ENCODE data around the gene HERPUD1.

DNA sequence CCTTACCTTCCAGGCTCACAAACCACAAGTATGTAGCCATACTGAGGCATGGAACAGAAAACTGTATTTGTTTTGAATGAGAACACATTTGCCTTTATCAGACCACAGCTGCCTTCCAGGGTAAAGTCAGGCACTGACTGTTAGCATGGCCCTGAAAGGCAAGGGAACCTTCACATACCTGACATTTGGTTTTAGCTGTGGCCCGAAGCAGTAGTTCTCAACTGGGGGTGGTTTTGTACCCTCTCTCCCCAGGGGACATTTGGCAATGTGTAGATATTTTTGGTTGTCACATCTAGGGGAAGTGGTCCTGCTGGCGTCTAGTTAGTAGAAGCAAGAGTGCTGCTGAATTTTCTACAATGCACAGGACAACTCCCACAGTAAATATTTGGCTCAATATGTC lies 9.2 kb downstream of the HERPUD1 start:
- TF ChIP-seq NR2C2 (CRISPR knock-in tag; IDR thresholded peaks at IDR 0.05) (no peak), ZNF138 (CRISPR knock-in tag; conservative IDR thresholded peaks at IDR 0.05) (no peak), CTCF (IDR thresholded peaks at IDR 0.05) (no peak), USF2 (CRISPR knock-in tag; IDR thresholded peaks at IDR 0.05) (no peak)

All from WTC11 (cell line).